Hippocampal formation (tissue), 2 donors: Measurements from ENCODE around the gene CLEC5A.
"Not testable (repeated sequence)": the region's sequence is repeated elsewhere in the genome, so short reads cannot be mapped to it uniquely, and the experiment has no call there.

Experiments
- DNase-seq, 2 donors: peaks; one replicate each; lab custom pipeline; 2025; lab: John Stamatoyannopoulos, UW

The CLEC5A gene

GRCh38 chr7:141949021-141949420 lies 2.2 kb upstream of the CLEC5A start:
- DNase-seq, result no peak

DNA sequence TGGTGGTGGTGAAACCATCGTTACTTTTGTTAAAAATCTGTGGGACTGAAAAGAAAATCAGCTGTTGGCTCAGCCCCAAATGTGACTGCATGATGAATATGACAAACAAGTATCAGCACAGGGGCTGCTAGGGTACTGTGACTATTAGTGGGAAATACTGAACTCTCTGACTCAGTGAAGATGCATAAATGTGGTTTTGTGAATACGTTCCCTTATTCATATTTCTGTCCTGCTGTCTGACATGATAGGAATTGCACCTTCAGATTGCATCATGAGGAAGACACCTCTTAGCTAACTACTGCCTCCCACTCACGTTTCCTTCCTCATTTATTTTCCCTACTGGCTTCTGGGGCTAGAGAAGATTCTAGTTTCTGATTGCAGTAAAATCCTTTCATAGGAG lies 1.4 kb downstream of the CLEC5A start:
- no peak for DNase-seq

- no peak for DNase-seq
Measured at GRCh38 chr7:141944811-141945210, 2.0 kb downstream of the CLEC5A start.

GRCh38 chr7:141943846-141944245 lies 2.9 kb downstream of the CLEC5A start:
- no peak for DNase-seq

GRCh38 chr7:141941075-141941474 lies 5.7 kb downstream of the CLEC5A start:
- no peak for DNase-seq

- no peak for DNase-seq
Measured at GRCh38 chr7:141930211-141930610, 16.6 kb downstream of the CLEC5A start.

- no peak for DNase-seq
Measured at GRCh38 chr7:141928845-141929195, 18.0 kb downstream of the CLEC5A start.

DNA sequence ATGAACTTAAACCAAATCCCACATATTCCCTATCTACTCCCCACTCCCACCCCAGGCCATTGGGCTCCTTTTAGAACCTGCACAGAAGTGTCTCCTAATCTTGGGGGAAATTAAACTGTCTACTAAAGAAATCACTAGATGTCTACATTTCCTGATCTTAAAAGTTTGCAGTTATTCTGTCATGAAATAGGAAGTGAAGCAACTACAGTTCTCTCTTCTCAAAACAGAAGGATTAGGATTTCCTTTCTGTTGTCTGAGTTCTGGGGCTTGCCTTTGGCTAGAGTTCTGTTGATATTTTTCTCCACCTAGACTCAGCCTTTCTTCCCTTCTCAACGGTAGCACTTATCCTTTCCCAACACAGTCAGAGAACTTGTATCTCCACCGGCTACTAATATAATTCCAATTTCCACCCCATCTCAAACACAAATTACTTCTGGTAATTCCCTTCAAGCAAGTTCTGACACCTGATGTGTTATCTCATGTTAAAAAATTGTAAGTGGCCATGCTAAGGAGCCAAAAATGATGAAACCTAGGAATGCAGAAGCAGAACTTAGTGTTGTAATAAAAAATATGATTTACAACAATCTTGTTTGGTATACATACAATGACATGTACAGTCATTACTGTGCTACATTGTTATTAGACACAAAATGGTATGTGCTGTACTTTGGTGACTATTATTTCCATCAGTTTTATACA lies 18.5 kb downstream of the CLEC5A start:
- DNase-seq, result no peak

DNA sequence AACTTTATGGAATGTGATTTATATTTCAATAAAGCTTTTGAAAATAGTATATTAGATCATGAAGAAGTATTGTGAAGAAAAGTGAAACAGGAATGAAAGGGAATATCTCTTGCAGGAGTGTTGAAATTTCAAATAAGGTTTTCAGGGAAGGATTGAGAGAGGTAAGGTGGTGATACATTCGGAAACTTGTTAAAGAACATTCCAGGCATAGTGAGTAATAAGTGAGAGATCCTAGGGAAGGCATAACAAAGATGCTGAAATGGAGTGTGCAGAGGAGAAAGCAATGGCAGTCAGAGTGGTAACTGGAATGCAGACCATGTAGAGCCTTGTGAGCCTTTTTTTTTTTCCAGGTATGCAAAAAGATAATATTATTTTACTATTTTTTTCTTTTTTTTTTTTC lies 26.5 kb downstream of the CLEC5A start:
- DNase-seq, result no peak

DNA sequence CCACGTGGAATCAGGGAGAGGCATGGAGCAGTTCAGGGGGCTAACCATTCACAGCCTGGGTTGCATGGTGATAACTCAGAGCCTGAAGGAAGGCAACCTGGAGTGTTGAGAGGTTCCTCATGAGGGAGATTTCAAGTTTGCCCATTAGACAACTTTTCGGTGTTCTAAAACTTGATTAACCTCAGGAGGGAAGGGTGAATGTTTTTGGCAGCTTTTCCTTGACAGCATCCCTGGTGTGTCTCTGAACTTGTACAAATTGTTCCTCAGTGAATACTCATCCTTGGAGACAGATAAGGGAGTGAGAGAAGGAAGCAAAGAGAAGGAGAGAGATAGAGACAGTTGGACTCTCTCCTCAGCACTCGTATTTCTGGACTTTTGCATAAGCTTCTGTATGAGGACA lies 30.7 kb downstream of the CLEC5A start, which contains the start of gene OR9A4:
Gene OR9A4 (plus strand): TSS at position 301 of the 400 bp plus-strand sequence. CDS start 2,477 bp downstream, outside the sequence.
- DNase-seq, result no peak

GRCh38 chr7:141915565-141915964 lies 31.2 kb downstream of the CLEC5A start:
- DNase-seq, result no peak

GRCh38 chr7:141911391-141911790 lies 35.4 kb downstream of the CLEC5A start:
- DNase-seq, result no peak

GRCh38 chr7:141906285-141906684 lies 40.5 kb downstream of the CLEC5A start:
- no peak for DNase-seq

DNA sequence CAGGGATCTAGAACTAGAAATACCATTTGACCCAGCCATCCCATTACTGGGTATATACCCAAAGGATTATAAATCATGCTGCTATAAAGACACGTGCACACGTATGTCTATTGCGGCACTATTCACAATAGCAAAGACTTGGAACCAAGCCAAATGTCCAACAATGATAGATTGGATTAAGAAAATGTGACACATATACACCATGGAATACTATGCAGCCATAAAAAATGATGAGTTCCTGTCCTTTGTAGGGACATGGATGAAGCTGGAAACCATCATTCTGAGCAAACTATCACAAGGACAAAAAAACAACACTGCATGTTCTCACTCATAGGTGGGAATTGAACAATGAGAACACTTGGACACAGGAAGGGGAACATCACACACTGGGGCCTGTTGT lies 47.4 kb downstream of the CLEC5A start:
- DNase-seq, result not testable (repeated sequence)

GRCh38 chr7:141891336-141891735 lies 55.4 kb downstream of the CLEC5A start:
- DNase-seq, result no peak

GRCh38 chr7:141889321-141889720 lies 57.5 kb downstream of the CLEC5A start:
- DNase-seq, result no peak

GRCh38 chr7:141884539-141885225 lies 62.1 kb downstream of the CLEC5A start:
- DNase-seq, result no peak

- no peak for DNase-seq
Measured at GRCh38 chr7:141880960-141881359, 65.8 kb downstream of the CLEC5A start.

- no peak for DNase-seq
Measured at GRCh38 chr7:141877365-141877764, 69.4 kb downstream of the CLEC5A start.
